Fibroblast of skin of left biceps (primary cell): Measurements from ENCODE around the gene PDZRN4.
"Not testable (repeated sequence)": the region's sequence is repeated elsewhere in the genome, so short reads cannot be mapped to it uniquely, and the experiment has no call there.

Experiments
- DNase-seq, 2 experiments: peaks; one replicate each; pipeline ENCODE4 v3.0.0-alpha.2; 2013; ENCODE audit warnings: low read depth in 2 of 2

PDZRN4 gene

DNA sequence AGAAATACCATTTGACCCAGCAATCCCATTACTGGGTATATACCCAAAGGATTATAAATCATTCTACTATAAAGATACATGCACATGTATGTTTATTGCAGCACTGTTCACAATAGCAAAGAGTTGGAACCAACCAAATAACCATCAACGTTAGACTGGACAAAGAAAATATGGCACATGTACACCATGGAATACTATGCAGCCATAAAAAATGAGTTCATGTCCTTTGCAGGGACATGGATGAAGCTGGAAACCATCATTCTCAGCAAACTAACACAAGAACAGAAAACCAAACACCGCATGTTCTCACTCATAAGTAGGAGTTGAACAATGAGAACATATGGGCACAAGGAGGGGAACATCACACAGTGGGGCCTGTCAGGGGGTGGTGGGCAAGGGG, 97.3 kb downstream of the PDZRN4 start:
- not testable (repeated sequence) for DNase-seq

DNA sequence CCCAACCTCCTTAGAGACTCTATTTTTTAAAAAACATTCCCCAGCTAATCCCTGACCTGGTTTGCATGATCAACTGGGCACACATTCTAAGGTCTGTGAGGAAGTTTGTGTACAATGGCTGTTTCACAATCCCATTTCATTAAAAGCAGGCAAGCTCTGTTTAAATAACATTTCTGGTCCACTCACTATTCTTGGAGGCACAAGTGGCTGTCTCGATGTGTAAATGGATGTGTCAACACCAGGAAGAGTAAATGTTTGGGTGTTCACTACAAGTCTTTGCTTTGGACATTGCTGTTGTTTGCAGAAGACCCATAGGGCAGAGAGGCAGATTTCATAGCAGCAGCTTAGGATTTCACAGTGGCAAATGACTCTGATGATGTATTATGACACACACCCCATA, 98.3 kb downstream of the PDZRN4 start:
- DNase-seq: no peak

DNA sequence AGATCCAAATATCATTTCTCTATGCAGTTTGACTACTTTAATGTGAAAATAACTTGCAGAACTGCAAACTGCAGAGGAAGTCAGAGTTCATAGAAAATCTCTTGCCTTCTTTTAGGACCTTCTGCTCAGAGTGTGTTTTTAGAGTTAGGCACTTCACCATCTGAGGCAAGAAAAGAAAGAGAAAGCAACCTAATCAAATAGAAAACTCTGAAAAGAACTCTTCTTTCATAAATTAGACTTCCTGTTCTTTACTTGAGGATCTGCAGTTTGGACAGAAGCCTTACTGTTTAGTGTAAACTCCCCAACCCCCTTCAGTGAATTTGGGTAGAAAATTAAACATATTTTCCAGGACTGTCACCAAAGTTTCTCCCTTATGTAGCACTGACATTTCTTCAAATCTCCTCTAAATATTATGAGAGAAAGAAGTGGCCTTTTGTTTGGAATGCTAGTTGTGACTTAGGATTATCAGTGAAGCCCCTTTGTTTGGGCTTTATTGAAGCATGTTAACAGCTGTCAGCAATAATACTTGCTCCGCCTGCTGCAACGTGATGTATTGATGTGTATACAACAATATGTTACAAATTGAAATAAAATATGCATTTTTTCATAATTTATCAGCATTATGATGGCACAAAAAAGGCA, 99.5 kb downstream of the PDZRN4 start:
- no peak for DNase-seq

DNA sequence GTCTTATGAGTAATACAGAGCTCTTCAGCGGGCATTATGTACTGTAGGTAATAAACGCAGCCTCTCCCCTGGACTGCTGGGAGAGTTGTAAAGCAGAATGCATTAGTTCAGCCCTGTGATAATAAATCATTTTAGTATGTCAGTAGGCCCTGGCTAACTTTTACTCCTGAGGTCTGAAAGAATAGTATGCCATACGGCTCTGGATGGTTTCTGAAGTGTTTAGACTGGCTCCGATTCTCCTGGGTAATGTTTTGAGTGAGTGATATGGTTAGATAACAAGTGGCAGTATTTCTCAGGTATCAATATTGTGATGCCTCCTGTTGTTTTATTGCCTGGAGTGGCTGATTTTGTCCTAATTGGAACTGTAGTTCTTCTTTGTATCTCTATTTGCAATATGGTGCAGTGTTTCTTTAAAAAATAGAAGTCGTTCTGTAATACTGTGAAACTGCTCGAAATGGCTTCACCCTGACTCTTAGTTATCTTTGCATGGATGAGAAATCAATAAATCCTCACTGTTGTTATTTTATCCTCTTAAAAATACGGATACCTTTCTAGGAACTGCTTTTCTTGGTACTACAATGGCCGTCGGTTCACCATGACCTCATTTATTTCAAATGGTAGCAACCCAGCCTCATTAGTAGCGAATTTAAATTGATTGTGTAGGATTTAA, 100.2 kb downstream of the PDZRN4 start:
- DNase-seq: no peak

DNA sequence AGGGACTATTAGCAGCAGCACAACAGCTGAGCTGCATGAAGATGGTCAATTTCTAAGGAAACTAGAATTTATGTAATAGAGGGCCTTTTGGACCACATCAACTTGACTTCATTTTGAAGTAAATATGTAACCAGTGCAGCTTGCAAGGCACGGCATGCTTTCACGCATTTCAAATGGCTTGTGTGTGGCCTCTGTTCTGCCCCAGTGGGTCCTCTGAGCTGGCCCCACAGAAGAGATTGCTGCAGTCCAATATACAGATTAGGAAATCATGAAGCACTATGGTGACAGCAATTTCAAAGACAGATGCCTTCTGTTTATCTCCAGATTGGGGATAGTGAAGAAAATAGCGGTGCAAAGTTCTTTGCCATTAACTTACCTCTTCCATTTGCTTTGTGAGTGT, 101.4 kb downstream of the PDZRN4 start:
- no peak for DNase-seq

DNA sequence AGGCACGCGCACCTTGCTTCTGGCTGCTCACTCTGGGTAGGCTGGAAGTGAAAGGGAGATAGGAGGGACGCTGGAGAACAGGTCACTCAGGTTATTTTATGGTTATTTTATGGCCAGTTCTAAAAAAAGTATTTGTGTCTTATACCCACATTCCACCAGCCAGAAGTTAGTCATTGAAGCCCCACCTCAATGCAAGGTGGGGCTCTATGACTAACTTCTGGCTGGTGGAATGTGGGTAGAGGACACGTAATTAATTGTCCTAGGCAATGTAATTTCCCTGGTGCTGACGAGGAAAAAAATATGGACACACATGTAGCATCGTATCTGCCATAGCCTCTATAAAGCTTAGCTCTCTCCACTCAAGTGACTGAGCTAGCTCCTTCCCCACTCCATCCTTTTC, 104.9 kb downstream of the PDZRN4 start:
- no peak for DNase-seq

DNA sequence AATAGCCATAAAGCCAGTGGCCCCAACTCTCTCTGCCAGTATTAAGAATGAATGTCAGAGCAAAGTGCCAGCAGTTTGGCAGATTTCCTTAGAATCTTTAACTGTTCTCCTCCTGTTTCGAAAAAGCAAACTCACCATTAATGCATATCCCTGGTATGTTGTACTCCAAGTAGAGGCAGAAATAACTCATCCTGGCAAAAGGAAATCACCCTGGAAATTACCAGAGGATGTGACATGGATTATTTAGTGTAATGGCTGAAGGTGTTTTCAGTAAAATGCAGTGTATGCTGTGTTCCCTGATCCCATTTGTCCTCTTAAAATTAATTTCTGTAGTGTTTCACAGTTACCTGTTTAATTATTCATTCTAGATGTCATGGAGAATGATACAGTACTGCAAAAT, 105.3 kb downstream of the PDZRN4 start:
- DNase-seq: no peak

DNA sequence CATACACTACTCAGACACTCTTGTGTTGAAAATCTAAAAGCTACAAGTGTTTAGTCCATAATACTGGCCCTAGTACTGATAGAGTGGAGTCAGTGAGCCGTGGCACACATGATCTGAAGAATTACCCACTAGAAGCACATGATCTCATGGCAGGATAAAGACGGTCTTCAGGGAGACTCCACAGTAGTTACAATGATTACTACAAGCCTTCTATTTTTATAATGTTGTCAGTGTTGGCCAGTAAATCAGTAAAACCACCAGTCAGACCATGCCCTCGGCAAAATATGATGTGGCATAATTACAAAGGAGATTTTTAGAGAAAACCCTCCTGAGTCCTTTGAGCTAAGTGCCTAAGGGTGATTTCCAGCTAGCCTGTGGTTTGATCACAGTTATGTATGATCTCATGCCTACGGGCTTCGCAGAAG, 114.9 kb downstream of the PDZRN4 start:
- no peak for DNase-seq

DNA sequence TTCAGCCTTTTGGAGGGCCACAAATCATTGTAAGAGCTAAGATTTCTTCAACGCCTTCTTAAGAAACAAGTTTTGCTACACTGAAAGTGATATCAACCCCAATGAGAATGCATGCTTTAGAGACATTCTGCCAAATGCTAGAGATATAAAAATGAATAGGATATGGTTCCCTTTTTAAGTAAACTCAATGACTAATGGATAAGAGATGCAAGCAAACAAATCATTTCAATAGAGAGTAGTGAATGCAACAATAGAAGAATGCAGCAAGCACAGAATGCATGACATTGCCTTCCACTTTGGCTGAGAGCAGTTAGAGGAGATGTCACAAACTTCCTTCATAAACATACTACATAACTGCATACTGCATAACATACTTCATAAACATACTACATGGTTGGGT, 116.4 kb downstream of the PDZRN4 start:
- DNase-seq: no peak

DNA sequence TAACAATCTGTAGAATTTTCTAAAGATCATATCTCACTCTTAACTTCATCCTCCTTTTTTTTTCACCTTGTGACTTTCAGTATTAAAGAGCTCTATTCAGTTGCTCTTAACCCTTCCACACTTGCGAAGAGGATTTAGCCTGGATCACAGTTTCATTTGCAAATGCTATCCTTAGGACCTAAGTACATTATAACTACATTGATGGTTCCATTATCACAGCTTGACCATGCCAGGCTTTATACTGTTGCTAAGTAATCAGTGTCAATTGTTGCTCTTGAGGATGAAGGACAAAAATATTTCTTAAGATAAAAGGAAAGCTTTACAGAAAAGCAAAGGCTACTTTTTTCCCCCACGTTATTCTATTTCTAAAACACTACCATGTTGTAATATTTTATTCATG, 122.2 kb downstream of the PDZRN4 start:
- no peak for DNase-seq

DNA sequence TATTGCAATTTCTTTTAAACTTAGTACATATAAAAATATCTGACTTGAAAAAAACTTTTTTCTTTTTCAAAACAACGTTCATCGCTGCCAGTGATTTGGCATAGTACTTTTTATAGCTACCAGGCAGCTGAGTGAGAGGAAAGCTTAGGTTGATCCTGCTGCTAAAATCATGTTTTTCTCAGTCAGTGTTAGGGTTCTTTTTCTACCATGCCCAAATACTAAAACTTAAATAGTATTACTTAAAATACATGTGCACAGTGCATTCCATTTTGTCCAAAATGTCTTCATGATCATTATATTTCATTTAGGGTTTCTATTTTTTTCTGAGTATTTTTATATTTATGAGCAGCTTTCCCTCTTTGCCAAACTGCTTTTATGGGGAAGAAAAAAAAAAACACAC, 123.8 kb downstream of the PDZRN4 start:
- DNase-seq: no peak

DNA sequence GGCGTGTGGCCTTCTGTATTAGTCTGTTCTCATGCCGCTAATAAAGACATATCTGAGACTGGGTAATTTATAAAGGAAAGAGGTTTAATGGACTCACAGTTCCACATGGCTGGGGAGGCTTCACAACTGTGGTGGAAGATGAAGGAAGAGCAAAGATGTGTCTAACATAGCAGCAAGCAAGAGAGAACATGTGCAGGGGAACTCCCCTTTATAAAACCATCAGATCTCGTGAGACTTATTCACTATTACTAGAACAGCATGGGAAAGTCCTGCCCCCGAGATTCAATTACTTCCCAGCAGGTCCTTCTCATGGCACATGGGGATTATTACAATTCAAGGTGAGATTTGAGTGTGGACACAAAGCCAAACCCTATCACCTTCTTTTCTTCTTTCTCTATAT, 124.3 kb downstream of the PDZRN4 start:
- not testable (repeated sequence) for DNase-seq

DNA sequence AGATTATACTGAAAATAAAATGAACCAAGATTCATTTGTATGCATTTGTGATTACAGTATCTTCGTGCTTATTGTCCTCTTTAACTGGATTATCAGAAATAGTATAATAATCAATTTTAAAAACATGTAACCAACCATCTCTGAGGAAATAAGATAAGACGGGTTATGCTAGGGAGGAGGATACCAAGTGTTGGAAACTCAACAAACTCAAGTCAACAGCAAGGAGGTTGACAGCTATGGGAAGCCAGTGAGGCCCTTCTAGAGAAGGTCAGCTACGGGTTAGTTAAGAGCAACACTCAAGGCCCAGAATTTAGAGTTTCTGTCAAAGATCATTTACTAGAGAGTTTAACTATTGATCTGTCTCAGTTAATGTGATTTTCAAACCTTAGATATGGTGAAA, 137.2 kb downstream of the PDZRN4 start:
- no peak for DNase-seq

DNA sequence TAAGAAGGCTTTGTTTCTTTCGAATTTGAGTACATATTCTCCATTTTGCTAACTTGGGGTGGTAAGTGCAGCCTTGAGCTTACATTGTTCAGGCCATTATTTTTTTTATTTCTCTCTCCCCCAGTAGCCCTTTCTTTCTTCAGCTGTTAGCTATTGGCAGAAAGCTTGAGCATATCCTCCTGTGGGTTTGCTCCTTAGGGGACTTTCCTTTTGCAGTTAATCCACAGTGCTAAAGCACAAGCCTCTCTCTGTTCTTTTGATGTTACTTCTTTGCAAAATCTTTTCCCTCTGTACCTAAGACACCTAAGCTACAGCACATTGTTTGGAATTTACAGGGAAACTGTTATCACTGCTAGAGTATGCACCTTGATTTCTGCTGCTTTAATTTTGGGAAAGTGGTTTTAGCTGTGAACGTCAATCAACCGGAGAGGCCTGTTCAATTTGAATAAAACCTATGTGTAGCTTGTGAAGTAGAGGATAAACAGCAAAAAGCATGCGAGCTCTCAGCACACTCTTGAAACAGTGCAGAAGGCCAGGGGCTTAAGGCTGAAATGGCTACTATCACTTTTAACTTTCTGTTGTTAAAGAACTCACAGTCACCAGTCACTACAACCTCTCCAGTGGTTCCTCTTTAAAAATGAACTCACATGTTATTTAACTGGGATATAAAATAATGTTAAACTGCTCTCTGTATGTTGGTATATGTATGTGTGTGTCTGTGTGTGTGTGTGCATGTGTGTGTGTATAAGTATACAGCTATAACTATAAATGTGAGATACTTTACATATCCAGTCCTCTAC, 139.2 kb downstream of the PDZRN4 start:
- no peak for DNase-seq

DNA sequence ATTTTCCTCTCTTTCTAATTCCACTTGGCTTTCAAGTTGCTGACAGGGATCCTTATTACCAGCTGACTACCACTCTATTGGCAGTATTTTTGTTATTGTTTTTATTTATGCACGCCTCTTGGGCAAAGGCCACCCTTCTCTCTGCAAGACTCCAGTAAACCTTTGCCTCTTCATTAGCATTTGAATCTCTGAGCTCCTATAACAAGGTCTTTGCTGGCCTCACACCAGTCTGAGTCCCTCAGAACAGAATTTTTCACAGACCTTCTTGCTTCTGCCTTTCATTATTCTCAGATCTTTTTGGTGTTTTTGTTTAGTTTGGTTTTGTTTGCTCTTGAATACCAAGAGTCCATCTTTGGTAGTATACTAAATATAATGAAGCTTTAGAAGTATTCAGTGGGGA, 145.9 kb downstream of the PDZRN4 start:
- no peak for DNase-seq

DNA sequence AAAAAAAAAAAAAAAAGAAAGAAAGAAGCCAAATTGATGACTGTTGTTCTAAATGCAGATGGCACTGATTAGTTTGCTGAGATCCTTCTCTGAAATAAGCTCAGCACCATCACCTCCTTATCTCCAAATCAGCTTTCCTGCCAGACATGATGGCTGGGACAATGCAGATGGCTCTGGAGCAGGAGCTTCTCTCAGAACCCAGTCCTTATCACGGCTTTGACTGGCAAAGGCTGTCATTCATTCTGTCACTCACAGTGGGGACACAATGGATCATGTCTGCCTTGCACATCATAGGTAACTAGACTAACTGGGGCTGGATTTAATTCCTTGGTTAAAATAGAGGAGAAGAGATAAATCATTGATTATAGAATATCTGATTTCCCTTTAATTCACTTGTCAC, 146.3 kb downstream of the PDZRN4 start:
- no peak for DNase-seq

DNA sequence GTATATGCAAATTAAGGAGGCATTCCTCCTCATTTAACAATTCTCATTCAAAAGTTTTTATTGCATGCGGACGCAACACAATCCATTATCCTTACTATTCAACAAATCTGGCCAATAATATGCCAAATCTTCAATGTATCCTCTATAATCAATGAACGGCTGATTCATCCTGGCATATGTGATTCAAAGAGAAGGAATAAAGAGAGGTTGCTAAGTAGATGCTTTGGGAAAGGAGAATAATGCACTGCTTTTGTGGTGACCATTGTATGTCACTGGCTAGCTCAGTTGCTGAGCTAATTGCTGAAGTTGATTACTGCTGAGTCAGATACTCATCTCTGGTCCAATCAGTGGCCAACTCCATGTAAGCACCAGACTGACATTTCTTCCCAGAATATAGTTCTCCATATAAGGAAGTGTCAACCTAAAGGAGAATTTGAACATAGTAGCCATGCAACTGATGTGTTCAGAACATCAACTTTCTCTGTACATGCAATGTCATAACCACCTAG, 148.0 kb downstream of the PDZRN4 start:
- DNase-seq: no peak

DNA sequence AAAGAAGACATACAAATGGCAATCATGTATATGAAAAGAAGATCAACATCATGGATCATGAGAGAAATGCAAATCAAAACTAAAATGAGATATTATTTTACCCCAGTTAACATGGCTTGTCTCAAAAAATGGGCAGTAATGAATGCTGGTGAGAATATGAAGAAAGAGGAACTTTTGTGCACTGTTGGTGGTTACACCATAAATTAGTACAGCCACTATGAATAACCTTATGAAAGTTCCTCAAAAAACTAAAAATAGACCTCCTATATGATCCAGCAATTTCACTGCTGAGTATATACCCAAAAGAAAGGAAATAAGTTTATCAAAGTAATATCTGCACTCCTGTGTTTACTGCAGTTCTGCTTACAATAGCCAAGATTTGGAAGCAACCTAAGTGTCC, 151.7 kb downstream of the PDZRN4 start:
- DNase-seq: no peak

DNA sequence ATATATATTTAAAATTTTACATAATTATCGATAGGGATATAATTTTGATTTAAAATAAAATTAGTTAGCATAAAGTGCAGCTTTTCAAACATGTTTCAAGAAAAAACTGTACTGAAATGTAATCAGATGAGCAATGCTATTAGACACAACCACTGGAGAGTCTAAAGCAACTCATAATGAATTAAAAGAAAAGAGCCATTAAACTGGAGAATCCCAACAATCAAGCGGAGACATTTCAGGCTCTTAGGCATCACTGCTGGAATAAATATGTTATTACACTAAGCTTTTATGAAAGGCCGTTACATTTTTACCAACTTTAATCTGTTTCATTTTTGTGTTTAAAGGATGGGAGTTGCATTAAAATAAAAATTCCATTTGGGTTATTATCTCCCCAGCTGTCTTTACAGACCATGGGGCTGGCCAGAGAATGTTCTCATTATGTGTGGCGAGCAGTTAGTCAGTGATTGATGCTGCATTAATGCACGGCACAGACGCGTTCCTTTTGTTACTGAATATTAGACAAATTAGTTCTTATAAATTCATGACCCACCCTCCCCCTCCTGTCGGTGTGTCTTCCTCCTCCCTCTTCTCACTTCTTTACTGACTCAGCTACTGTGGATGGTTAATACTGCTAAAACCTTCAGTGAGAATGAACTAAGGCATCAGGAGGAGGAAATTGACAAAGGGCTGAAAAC, 156.8 kb downstream of the PDZRN4 start:
- no peak for DNase-seq

DNA sequence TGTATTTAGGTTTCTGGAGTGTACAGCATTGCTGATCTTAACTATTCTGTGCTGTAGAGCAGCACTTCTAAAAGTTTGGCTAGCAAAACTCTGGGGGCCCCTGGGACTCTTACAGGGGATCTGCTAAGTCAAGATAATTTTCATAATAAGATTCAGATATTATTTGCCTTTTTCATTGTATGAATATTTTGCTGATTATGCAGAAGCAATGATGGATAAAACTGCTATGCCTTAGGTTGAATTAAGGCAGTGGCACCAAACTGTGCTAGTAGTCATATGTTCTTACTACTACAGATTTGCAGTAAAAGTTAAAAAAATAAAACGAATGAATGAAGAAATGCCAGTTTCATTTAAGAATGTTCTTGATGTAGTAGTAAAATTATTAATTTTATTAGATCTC, 160.1 kb downstream of the PDZRN4 start:
- DNase-seq: no peak

DNA sequence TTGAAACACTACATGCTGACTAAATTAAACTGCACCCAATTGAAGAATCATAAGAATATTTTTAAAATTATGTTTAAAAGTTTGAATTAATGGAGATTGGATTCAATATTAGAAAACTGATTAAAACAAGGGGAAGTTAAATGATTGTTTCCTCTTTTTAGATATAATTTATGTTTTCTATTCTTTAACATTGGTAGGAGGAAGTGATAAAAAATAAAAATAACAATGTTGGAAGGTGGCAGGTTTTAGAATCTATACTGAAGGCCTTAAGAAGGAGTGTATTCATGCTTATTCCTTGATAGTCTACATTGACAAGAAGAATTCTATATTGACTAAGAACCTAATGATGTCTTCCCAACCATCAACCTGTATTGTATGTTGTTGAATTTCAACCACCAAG, 168.1 kb downstream of the PDZRN4 start:
- no peak for DNase-seq

DNA sequence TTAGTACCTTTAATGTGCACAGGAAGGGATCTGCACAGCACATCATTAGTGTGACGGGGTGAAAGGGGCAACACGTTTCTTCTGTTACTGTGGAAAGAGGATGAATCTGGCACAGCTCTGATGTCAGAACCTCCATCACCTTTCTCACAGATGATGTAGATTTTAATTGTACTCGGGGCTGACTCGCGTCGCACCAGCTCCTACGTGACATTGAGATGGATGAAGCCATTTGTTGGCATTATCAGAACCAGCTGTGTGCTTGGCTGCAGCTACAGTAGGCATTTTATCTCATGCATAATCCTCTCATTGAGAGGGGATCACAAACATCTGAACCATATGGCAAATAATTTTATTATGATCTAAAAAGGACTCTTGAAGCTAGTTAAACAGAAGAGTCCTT, 173.6 kb downstream of the PDZRN4 start:
- no peak for DNase-seq
